Measurements from ENCODE around the gene SFTPA1. TPM values are rescaled to one million over a fixed set of nuclear protein-coding genes. Genes with fewer than 3 reads are reported as not detected.

Gene SFTPA1
- total and polyA plus RNA-seq, 2 experiments from 2014 or later, result not detected

- TF ChIP-seq, protein P1, sequence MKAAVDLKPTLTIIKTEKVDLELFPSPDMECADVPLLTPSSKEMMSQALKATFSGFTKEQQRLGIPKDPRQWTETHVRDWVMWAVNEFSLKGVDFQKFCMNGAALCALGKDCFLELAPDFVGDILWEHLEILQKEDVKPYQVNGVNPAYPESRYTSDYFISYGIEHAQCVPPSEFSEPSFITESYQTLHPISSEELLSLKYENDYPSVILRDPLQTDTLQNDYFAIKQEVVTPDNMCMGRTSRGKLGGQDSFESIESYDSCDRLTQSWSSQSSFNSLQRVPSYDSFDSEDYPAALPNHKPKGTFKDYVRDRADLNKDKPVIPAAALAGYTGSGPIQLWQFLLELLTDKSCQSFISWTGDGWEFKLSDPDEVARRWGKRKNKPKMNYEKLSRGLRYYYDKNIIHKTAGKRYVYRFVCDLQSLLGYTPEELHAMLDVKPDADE (IDR thresholded peaks at IDR 0.05), result no peak
- TF ChIP-seq ZNF114 (CRISPR knock-in tag; IDR thresholded peaks at IDR 0.05) (no peak), POLR2AphosphoS5 (IDR thresholded peaks at IDR 0.05; ENCODE audit: low read depth) (no peak), JUNB (IDR thresholded peaks at IDR 0.05; ENCODE audit: unreplicated experiment) (no peak), CREB1 (CRISPR knock-in tag; IDR thresholded peaks at IDR 0.05; ENCODE audit: low read depth) (no peak), EZH2 (IDR thresholded peaks at IDR 0.05; ENCODE audit: low read depth, unreplicated experiment) (no peak), NANOG (IDR thresholded peaks at IDR 0.05; ENCODE audit: borderline replicate concordance) (no peak), EZH2phosphoT487 (IDR thresholded peaks at IDR 0.05; ENCODE audit: unreplicated experiment) (no peak), STAT1 (IDR thresholded peaks at IDR 0.05; ENCODE audit: unreplicated experiment) (no peak), ZNF331 (CRISPR knock-in tag; IDR thresholded peaks at IDR 0.05; ENCODE audit: low read depth) (no peak), REST (IDR thresholded peaks at IDR 0.05; ENCODE audit: unreplicated experiment) (no peak), ZNF462 (CRISPR knock-in tag; IDR thresholded peaks at IDR 0.05) (no peak)
- TF ChIP-seq, protein P2, sequence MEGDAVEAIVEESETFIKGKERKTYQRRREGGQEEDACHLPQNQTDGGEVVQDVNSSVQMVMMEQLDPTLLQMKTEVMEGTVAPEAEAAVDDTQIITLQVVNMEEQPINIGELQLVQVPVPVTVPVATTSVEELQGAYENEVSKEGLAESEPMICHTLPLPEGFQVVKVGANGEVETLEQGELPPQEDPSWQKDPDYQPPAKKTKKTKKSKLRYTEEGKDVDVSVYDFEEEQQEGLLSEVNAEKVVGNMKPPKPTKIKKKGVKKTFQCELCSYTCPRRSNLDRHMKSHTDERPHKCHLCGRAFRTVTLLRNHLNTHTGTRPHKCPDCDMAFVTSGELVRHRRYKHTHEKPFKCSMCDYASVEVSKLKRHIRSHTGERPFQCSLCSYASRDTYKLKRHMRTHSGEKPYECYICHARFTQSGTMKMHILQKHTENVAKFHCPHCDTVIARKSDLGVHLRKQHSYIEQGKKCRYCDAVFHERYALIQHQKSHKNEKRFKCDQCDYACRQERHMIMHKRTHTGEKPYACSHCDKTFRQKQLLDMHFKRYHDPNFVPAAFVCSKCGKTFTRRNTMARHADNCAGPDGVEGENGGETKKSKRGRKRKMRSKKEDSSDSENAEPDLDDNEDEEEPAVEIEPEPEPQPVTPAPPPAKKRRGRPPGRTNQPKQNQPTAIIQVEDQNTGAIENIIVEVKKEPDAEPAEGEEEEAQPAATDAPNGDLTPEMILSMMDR (conservative IDR thresholded peaks at IDR 0.05; ENCODE audit: low read depth in 2 of 2), result no peak
- Histone ChIP-seq H2AFZ (no peak overlapping the region; the same call in 1 of the 2 replicates), H3K27ac (ENCODE audit: low read depth) (no peak overlapping the region), H3K9me2 (ENCODE audit: insufficient read depth) (no peaks in the 10 kb centered on the region), H3K4me2 (no peak overlapping the region), H3K79me2 (replicated peaks; ENCODE audit: insufficient read depth) (no peaks in the 10 kb centered on the region), H3F3A (replicated peaks; ENCODE audit: low read depth) (no peaks in the 10 kb centered on the region), H3K27me3 (ENCODE audit: insufficient read depth) (no peaks in the 10 kb centered on the region), H4K20me1 (replicated peaks; ENCODE audit: insufficient read depth) (no peaks in the 10 kb centered on the region), H3K4me3 (no peak overlapping the region), H3K4me1 (ENCODE audit: insufficient read depth) (no peaks in the 10 kb centered on the region), H3K36me3 (ENCODE audit: insufficient read depth) (no peaks in the 10 kb centered on the region)
- DNase-seq (ENCODE audit: low spot score) (peak; percentile 1), ATAC-seq (no peak)
- H3K36me3 Mint-ChIP-seq (ENCODE audit: low read depth), result no peaks in the 10 kb centered on the region
- H3K4me3 Mint-ChIP-seq, result no peak overlapping the region
- H3K9me3 Mint-ChIP-seq, result no peaks in the 10 kb centered on the region
- H3K27ac Mint-ChIP-seq, result no peak overlapping the region
- peaks cover 2% of the 10 kb centered on the region for H3K27me3 Mint-ChIP-seq (ENCODE audit: insufficient read depth, low read depth, poor library complexity)
- H3K4me1 Mint-ChIP-seq, result no peaks in the 10 kb centered on the region; the same call in 2 of the 3 replicates
These were observed 24.7 kb upstream of the SFTPA1 start for GRCh38 chr10:79585870-79586527.

Measured in GM23338 (cell line).